HepG2 (cell line): ENCODE data around the gene PTGES3. TPM values are rescaled to one million over a fixed set of nuclear protein-coding genes. Genes with fewer than 3 reads are reported as not detected.

Source experiments
- BRCA1 ChIP-seq: sonication (generic); formaldehyde crosslinking; IDR thresholded peaks from 2 replicates; pipeline ENCODE4 v1.4.0; 2020; ENCODE audit warnings: missing genetic modification reagents
- SOX6 ChIP-seq, 2 experiments: fragments of 450-650 bp in 1 of 2; sonication (generic) in 1 of 2; formaldehyde crosslinking in 1 of 2; IDR thresholded peaks; 2 replicates each; pipeline versions ENCODE4 v1.4.0 to v1.6.1; 2017 to 2020; ENCODE audit warnings: antibody characterized with exemption in 1 of 2, mild to moderate bottlenecking in 1 of 2, missing genetic modification reagents in 1 of 2
- THAP8 ChIP-seq: sonication (generic); formaldehyde crosslinking; IDR thresholded peaks from 2 replicates; pipeline ENCODE4 v1.5.1; 2020; ENCODE audit warnings: missing genetic modification reagents, mild to moderate bottlenecking, borderline replicate concordance
- TP53 ChIP-seq: sonication (generic); formaldehyde crosslinking; conservative IDR thresholded peaks from 2 replicates; pipeline ENCODE4 v1.4.0; 2020; ENCODE audit warnings: missing genetic modification reagents
- YEATS4 ChIP-seq: sonication (generic); formaldehyde crosslinking; IDR thresholded peaks from 2 replicates; pipeline ENCODE4 v1.4.0; 2020; ENCODE audit warnings: missing genetic modification reagents, borderline replicate concordance
- ZBTB38 ChIP-seq: sonication (generic); formaldehyde crosslinking; IDR thresholded peaks from 2 replicates; pipeline ENCODE4 v1.5.1; 2020; ENCODE audit warnings: mild to moderate bottlenecking, missing genetic modification reagents
- ZFX ChIP-seq: sonication (generic); formaldehyde crosslinking; IDR thresholded peaks from 2 replicates; pipeline ENCODE4 v1.4.0; 2020; ENCODE audit warnings: mild to moderate bottlenecking, low read depth, missing genetic modification reagents, moderate library complexity
- ZNF136 ChIP-seq: sonication (generic); formaldehyde crosslinking; IDR thresholded peaks from 2 replicates; pipeline ENCODE4 v1.8.1; 2022; ENCODE audit warnings: low read depth, mild to moderate bottlenecking, moderate library complexity, missing genetic modification reagents
- ZNF142 ChIP-seq: sonication (generic); formaldehyde crosslinking; IDR thresholded peaks from 2 replicates; pipeline ENCODE4 v1.4.0; 2020; ENCODE audit warnings: missing genetic modification reagents
- ZNF431 ChIP-seq: sonication (generic); formaldehyde crosslinking; IDR thresholded peaks from 2 replicates; pipeline ENCODE4 v1.9.0; 2022; ENCODE audit warnings: missing genetic modification reagents, low read depth, mild to moderate bottlenecking, borderline replicate concordance
- ZNF713 ChIP-seq: sonication (generic); formaldehyde crosslinking; IDR thresholded peaks from 2 replicates; pipeline ENCODE4 v1.4.0; 2020; ENCODE audit warnings: mild to moderate bottlenecking, missing genetic modification reagents
- polyA plus RNA-seq, 8 experiments: library from polyadenylated mRNA; depleted of rRNA in 3 of 8; stranded (reverse) in 7 of 8; unstranded in 1 of 8; fragments of >200 nt; fragmentation: Illumina TruSeq in 4 of 8; extraction: Trizol in 4 of 8; gene quantifications; 2 replicates each; pipeline versions ENCODE4 v1.2.1 to v1.2.3, GENCODE V29; 2011 to 2016; ENCODE audit warnings: low read depth in 4 of 8, missing spikeins in 1 of 8, mixed read lengths in 1 of 8; ENCODE audit not compliant: insufficient read depth in 1 of 8
- total RNA-seq, 5 experiments: library from RNA; depleted of rRNA; stranded (reverse); fragments of >200 nt; fragmentation: Illumina TruSeq; extraction: Trizol; gene quantifications; 2 replicates each; pipeline ENCODE4 v1.2.3, GENCODE V29; 2016; ENCODE audit warnings: low read depth in 1 of 5
- TF ChIP-seq, protein P1 (sequence below): sonication (generic); formaldehyde crosslinking; conservative IDR thresholded peaks from 2 replicates; pipeline ENCODE4 v1.4.0; 2020; ENCODE audit warnings: missing genetic modification reagents
- TF ChIP-seq, protein P2 (sequence below): sonication (generic); formaldehyde crosslinking; IDR thresholded peaks from 2 replicates; pipeline ENCODE4 v1.4.0; 2020; ENCODE audit warnings: missing genetic modification reagents, mild to moderate bottlenecking, borderline replicate concordance
- TF ChIP-seq, protein P3 (sequence below): sonication (generic); formaldehyde crosslinking; IDR thresholded peaks from 2 replicates; pipeline ENCODE4 v1.4.0; 2020; ENCODE audit warnings: mild to moderate bottlenecking, low read depth, missing genetic modification reagents

PTGES3 gene
- total and polyA plus RNA-seq, 2 of the 13 experiments (the other 11 are each of a cell fraction or from before 2014, with no cell fraction given): 54.4 to 159 TPM

- TF ChIP-seq ZNF142 (CRISPR knock-in tag) (peak; percentile 71; the same call in 1 of the 2 replicates), BRCA1 (no peak; the same call in 1 of the 2 replicates), ZBTB38 (CRISPR knock-in tag) (peak; percentile 89), THAP8 (CRISPR knock-in tag) (no peak), ZNF713 (CRISPR knock-in tag) (peak; percentile 87; the same call in 1 of the 2 replicates), ZNF431 (no peak), ZNF136 (peak; percentile 68; the same call in 1 of the 2 replicates), YEATS4 (CRISPR knock-in tag) (peak; percentile 98), SOX6 (IDR thresholded peaks at IDR 0.05) (no peak), SOX6 (CRISPR knock-in tag; IDR thresholded peaks at IDR 0.05) (peak; percentile 81), ZFX (CRISPR knock-in tag) (peak; percentile 94), TP53 (peak; percentile 62; the same call in 1 of the 2 replicates)
- TF ChIP-seq, protein P1, sequence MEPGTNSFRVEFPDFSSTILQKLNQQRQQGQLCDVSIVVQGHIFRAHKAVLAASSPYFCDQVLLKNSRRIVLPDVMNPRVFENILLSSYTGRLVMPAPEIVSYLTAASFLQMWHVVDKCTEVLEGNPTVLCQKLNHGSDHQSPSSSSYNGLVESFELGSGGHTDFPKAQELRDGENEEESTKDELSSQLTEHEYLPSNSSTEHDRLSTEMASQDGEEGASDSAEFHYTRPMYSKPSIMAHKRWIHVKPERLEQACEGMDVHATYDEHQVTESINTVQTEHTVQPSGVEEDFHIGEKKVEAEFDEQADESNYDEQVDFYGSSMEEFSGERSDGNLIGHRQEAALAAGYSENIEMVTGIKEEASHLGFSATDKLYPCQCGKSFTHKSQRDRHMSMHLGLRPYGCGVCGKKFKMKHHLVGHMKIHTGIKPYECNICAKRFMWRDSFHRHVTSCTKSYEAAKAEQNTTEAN (CRISPR knock-in tag): no peak
- TF ChIP-seq, protein P2, sequence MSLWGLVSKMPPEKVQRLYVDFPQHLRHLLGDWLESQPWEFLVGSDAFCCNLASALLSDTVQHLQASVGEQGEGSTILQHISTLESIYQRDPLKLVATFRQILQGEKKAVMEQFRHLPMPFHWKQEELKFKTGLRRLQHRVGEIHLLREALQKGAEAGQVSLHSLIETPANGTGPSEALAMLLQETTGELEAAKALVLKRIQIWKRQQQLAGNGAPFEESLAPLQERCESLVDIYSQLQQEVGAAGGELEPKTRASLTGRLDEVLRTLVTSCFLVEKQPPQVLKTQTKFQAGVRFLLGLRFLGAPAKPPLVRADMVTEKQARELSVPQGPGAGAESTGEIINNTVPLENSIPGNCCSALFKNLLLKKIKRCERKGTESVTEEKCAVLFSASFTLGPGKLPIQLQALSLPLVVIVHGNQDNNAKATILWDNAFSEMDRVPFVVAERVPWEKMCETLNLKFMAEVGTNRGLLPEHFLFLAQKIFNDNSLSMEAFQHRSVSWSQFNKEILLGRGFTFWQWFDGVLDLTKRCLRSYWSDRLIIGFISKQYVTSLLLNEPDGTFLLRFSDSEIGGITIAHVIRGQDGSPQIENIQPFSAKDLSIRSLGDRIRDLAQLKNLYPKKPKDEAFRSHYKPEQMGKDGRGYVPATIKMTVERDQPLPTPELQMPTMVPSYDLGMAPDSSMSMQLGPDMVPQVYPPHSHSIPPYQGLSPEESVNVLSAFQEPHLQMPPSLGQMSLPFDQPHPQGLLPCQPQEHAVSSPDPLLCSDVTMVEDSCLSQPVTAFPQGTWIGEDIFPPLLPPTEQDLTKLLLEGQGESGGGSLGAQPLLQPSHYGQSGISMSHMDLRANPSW: peak; percentile 96
- TF ChIP-seq, protein P3, sequence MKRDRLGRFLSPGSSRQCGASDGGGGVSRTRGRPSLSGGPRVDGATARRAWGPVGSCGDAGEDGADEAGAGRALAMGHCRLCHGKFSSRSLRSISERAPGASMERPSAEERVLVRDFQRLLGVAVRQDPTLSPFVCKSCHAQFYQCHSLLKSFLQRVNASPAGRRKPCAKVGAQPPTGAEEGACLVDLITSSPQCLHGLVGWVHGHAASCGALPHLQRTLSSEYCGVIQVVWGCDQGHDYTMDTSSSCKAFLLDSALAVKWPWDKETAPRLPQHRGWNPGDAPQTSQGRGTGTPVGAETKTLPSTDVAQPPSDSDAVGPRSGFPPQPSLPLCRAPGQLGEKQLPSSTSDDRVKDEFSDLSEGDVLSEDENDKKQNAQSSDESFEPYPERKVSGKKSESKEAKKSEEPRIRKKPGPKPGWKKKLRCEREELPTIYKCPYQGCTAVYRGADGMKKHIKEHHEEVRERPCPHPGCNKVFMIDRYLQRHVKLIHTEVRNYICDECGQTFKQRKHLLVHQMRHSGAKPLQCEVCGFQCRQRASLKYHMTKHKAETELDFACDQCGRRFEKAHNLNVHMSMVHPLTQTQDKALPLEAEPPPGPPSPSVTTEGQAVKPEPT (CRISPR knock-in tag): no peak
These were observed 37.1 kb upstream of the PTGES3 start, which contains the start of gene NACA (continued) for GRCh38 chr12:56724972-56725722.
